Measurements from ENCODE around the gene PHLDB3.

The PHLDB3 gene

DNA sequence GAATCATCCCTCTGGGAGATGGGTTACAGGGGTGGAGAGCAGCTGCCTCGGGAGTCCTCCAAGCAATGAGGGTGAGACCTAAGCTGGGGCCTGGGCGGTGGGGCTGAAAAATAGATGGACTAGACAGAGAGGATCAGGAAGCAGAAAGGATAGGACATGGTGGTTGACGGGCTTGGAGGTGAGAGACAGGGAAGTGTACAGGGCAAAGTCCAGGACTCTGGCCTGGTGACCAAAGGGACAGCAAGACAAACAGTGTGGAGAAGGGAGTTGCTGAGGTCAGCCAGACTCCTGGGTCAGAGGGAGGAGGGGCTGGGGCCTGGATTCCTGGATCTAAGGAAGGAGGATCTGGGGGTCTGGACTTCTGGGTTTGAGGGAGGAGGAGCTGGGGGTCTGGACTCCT is 5.5 kb downstream of the PHLDB3 start:
- no peak for DNase-seq (ENCODE audit: low read depth, low spot score)

DNA sequence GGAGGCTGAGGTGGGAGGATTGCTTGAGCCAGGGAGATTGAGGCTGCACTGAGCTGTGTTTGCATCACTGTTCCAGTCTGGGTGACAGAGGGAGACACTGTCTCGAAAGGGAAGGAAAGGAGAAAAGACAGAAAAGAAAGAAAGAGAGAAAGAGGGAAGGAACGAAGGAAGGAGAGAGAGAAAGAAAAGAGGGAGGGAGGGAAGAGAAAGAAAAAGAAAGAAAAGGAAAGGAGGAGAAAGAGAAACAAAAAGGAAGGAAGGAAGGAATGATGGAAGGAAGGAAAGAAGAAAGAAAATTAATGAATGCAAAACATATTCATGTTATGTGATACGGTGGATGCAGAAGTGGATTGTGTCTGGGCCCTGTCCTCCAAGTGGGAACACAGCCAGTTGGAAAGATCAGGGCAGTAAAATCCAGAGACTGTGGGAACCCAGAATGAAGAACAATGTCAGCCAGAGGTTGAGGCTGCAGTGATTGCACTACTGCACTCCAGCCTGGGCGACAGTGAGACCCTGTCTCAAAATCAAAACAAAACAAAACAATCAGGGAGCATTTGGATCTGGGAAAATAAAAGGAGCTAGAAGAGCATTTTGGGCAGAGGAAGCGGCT is 6.2 kb downstream of the PHLDB3 start:
- DNase-seq (ENCODE audit: low read depth, low spot score) = no peak

DNA sequence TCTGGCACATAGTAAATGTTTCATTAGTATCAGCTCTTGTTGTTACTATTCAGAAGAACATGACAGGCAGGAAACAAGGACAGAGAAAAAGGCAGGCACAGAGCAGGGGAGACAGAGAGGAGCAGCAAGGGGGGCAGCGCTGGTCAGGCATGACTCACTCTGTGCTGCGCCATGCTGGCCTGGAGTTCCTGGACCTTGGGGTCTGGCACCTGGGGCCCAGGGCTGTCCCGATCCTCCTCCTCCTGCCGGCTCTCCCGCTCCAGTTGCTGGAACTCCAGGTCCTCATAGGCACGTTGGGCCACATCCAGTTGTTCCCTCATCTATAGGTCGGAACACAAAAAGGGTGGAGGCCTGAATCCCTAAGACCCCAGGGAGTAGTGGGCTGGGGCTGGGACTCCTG is 7.6 kb downstream of the PHLDB3 start:
- DNase-seq (ENCODE audit: low read depth, low spot score) = no peak

DNA sequence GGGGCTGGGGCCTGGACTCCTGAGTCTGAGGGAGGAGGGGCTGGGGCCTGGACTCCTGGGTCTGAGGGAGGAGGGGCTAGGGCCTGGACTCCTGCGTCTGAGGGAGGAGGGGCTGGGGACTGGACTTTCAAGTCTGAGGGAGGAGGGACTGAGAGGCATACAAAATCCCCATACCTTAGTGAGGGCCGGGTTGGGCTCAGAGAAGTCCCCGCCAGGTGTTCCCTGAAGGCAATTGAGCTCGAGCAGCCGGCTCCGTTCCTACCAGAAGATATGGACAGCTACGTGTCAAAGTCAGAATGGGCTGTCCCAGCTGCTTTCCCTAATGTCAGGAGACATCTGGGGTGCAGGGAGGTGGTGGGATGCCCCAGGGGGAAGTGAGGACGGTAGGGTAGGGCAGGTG is 9.5 kb downstream of the PHLDB3 start:
- no peak for DNase-seq (ENCODE audit: low read depth, low spot score)

DNA sequence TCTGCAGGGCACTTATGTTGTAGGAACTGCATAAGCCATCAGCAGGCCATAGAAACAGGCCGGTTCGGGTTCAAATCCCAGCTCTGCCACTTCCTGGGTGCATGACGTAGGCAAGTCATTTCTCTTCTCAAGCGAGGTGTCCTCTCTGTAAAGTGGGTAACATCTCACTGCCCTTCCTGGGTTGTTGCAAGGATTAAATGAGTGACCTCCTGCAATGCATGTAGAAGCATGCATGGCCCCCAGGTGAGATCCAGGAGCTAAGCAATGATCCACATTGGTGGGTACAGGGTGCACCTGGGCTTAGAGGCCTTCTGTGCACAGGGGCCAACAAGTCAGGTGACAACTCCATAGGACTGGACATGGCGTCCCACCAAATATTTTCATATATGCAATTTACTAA is 13.8 kb downstream of the PHLDB3 start:
- no peak for DNase-seq (ENCODE audit: low read depth, low spot score)

DNA sequence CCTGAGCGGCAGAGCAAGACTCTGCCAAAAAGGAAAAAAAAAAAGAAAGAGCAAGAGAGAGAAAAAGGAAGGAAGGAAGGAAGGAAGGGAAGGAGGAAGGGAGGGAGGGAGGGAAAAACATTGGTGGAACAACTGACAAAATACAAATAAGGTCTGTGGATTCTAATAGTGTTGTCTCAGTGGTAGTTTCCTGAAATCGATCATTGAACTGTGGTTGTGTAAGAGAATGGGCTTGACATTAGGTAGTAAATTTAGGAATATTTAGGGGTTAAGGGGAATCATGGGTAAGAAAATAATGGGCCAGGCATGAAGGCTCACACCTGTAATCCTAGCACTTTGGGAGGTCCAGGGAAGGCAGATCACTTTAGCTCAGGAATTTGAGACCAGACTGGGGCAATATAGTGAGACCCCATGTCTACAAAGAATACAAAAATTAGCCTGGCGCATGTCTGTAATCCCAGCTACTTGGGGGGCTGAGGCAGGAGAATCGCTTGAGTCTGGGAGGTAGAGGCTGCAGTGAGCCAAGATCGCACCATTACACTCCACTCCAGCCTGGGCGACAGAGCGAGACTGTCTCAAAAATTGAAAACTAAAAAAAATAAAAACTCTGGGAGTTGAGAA is 14.5 kb downstream of the PHLDB3 start:
- DNase-seq (ENCODE audit: low read depth, low spot score) = no peak

DNA sequence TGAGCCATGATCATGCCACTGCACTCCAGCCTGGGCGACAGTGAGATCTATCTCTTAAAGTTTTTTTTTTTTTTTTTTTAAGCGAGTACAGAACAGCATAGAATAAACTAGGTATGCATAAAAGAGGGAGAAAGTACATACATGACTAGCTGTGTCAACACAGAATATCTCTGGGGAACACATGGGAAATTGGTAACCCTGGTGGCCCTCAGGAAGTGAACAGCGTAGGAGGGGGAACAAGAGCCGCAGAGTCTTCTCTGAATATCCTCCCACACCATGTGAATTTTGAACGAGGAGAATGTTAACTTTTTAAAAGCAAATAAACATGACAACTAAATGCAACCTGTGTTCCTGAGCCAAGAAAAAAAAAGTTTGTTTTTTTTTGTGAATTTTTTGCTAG is 15.2 kb downstream of the PHLDB3 start:
- DNase-seq (ENCODE audit: low read depth, low spot score) = no peak

DNA sequence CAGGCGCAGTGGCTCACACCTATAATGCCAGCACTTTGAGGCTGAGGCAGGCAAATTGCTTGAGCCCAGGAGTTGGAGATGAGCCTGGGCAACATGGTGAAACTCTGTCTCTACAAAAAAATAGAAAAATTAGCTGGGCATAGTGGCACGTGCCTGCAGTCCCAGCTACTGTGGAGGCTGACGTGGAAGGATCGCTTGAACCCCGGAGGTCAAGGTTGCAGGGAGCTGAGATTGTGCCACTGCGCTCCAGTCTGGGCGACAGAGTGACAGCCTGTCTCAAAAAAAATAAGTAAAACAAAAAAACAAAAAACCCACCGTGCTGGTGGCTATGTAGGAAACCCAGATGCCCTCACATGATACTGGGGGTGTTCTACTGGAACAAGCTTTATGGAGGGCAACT is 16.4 kb downstream of the PHLDB3 start:
- DNase-seq (ENCODE audit: low read depth, low spot score) = no peak

DNA sequence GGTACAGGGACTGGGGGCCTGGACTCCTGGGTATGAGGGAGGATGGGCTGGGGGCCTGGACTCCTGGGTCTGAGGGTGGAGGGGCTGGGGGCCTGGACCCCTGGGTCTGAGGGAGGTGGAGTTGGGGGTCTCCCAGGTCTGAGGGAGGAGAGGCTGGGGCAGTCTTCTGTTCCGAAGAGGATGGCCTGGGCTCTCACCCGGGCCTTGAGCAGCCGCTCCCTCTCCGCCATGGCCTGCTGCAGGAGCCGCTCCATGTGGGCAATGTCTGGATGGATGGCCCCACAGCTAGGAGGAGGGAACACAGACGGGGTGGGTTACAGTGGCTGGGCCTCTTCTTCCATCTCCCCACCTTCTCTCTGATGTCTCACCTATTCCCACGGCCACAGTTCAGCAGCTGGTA is 18.1 kb downstream of the PHLDB3 start:
- no peak for DNase-seq (ENCODE audit: low read depth, low spot score)

DNA sequence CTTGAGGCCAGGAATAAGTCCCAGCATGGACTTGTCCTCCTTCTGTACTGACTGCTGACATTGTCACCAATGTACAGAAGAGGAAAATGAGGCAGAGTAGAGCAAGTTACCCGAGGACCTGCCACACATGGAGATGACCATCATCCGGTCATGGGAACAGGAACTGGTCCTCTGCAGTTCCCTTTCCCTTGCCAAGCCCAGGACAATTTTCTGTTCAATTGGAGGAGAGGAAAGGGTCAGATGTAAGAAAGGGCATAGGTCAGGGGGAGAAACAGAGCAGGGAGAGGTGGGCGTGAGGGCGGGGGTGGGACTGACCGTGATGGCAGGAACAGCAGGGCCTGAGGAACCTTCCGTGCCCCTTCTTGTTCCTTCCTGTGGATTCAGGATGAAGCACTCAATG is 18.6 kb downstream of the PHLDB3 start:
- no peak for DNase-seq (ENCODE audit: low read depth, low spot score)

DNA sequence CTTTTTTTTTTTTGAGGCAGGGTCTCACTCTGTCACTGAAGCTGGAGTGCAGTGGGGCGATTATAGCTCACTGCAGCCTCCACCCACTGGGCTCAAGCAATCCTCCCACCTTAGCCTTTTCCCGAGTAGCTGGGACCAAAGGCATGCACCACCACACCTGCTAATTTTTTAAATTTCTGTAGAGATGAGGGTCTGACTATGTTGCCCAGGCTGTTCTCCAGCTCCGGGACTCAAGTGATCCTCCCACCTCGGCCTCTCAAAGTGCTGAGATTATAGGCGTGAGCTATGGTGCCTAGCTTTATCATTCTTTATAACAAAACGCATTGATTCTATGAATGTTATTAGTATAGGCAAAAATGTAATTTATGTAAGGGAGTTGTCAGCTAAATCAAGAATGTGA is 21.3 kb downstream of the PHLDB3 start:
- DNase-seq (ENCODE audit: low read depth, low spot score) = no peak

DNA sequence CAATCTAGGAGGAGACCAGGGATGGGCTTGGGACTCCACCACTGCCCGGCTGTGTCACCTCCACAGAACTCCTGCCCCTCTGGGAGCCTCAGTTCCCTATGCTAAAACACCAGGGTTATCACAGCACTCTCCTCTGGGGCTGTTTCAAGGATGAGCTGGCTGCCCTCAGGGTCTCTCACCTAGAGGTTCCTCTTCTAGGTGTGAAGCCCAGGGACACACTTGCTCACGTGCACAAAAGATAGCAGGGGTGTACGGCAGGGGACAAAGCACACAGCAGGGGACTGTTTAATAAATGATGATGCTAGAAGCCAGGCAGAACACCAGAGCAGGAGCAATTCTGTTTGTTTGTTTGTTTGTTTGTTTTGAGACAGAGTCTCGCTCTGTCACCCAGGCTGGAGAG is 22.4 kb downstream of the PHLDB3 start:
- DNase-seq (ENCODE audit: low read depth, low spot score) = no peak

DNA sequence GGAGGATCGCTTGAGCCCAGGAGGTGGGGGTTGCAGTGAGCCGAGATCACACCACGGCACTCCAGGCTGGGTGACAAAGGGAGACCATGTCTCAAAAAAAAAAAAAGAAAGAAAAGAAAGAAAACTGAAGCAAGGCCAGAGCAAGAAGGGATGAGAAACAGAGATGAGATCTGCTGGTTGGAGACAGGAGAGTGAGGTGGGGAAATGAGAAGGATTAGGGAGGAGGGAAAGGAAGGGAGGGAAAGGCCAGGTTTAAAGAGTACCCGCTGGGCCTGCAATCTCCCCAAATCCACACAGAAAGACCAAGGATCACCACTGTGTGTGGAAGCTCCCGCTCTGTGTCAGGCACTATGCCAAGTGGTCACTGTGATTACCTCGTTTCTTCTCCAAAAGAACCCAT is 22.8 kb downstream of the PHLDB3 start:
- no peak for DNase-seq (ENCODE audit: low read depth, low spot score)

DNA sequence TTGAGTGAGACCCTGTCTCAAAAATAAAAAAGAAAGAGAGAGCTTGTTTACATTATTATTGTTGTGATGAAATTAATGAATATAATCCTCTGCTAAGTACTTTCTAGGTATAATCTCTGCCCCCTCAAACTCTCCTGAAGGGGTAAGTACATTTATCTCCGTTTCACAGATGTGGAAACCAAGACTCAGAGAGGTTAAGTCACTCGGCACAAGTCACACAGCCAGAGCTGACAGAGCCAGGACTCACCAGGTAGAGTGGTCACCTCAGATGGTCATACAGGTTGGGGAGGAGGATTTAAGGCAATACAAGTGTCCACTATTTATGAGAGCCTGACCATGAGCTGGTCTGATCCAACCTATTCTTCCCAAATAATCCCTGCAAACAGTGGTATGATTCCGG is 24.0 kb downstream of the PHLDB3 start:
- no peak for DNase-seq (ENCODE audit: low read depth, low spot score)

DNA sequence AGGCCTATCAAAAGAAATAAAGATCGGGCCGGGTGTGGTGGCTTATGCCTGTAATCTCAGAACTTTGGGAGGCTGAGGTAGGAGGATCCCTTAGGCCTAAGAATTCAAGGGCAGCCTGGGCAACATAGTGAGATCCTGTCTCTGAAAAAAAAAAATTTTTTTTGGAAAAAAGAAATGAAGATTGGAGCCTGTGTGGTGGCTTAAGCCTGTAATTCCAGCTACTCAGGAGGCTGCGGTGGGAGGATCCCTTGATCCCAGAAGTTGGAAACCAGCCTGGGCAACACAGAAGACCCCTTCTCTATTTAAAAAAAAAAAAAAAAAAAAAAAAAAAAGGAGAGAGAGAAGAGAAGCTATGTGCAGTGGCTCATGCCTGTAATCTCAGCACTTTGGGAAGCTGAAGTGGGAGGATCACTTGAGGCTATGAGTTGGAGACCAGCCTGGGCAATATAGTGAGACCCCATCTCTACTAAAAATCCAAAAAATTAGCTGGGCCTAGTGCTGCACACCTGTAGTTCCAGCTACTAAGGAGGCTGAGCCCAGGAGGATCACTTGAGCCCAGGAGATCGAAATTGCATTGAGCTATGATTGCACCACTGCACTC is 24.5 kb downstream of the PHLDB3 start:
- DNase-seq (ENCODE audit: low read depth, low spot score) = no peak

DNA sequence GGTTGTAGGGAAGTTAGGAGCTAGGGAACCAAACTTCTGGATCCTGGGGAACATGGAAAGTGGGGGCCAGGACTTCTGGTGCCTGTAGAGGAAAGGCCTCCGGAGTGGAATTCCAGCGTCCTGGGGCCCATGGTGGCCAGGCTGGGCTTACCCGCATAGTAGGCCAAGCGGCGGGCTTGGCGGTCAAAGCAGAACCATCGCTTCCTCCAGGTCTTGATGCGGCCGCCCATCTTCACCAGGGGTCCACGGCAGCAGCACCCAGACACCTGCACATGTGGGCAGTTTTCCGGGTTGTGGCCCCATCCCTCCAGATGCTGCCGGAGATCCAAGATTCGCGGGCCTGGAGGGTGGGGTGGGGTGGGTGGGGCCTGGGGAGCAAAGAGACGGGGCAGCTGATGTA is 25.3 kb downstream of the PHLDB3 start:
- DNase-seq (ENCODE audit: low read depth, low spot score) = no peak

DNA sequence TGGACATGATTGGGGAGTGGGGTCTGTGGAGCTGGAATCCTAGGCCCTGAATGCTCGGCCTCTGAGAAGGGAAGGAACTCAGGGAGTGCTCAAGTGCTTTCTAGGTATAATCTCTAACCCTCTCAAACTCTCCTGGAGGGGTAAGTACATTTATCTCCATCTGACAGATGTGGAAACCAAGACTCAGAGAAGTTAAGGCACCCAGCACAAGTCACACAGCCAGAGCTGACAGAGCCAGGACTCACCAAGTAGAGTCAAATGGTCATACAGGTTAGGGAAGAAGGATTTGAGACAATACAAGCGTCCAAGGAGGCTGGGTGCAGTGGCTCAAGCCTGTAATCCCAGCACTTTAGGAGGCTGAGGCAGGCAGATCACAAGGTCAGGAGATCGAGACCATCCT is 26.2 kb downstream of the PHLDB3 start:
- no peak for DNase-seq (ENCODE audit: low read depth, low spot score)

DNA sequence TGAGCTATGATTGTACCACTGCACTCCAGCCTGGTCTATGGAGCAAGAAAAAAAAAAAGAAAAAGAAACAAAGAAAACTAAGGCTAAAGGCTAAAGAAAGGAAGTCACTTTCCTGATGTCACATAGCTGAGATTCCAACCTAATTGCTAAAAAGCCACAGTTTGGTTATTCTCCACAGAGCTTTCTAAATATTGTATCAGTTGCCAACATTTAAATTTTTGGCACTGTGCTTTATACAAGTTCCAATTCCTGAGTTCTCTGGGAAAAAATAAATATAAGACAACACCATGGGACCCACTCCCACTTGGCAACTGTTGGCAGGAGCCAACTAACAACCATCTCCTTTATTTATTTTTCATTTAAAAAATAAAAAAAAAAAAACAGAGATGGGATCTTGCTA is 27.9 kb downstream of the PHLDB3 start:
- DNase-seq (ENCODE audit: low read depth, low spot score) = no peak

DNA sequence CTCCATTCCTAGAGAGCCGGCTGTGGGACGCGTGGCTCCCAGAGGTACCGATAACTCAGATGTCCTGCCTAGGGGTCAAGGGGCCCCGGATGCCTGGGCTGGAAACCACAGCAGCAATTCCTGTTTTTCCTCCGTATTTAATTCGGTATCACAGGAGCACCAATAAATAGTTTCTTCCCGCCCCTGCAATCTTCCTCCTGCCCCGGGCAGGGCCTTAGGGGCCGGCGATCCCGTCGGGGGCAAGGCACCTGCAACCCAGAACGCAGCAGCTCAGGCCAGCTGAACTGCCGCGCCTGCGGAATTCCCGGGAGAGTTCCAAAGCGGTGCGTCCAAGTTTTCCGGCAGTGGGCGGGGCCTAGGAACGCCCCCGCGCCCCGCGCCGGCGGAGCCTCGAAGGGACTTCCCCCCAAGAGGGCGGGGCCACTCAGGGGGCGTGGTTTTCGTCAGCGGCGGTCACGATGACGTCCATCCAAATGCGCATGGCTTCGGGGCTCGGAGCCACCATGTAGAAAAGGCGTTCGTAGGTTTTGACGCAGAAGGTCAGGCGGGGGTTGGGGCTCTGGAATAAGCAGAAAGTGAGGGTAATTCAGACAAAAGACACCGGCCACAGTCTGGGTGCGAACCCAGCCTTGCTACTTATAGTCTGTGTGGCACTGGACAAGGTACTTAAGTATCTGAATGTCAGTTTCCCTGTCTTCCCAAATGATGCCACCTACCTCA is 29.4 kb downstream of the PHLDB3 start:
- peak; percentile 56 for DNase-seq (ENCODE audit: low read depth, low spot score)

DNA sequence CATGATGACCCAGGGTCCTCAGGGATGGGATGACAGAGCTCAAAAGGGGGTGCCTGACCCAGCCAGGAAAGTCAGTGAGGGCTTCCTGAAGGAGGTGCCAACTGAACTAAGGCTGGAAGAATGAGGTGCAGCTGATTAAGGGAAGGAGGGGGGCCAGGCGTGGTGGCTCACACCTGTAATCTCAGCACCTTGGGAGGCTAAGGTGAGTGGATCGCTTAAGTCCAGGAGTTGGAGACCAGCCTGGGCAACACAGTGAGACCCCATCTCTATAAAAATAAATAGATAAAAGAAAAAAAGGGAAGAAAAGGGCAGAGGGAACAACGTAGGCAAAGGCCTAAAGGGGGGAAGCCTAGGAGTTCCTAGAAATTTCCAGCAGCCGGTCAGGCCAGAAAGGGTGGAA is 30.1 kb downstream of the PHLDB3 start:
- no peak for DNase-seq (ENCODE audit: low read depth, low spot score)

DNA sequence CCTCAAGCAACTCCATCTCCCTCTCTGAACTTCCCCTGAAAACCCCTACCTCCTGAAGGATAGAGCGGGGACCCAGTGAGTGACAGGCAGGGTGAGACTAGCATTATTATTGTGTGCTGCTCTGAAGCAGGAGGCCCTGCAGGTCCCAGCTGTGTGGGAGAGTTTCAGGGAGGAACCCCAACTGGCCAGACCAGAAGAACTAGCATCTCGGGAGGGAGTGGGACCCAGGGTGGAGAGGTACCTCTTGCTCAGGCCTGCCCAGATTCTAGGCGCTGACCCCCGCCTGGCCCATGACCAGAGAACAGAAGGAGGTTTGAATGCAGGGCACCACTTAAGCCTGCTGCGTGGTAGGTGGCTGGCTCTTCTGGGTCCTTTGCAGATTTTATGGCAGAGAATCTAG is 33.5 kb downstream of the PHLDB3 start:
- DNase-seq (ENCODE audit: low read depth, low spot score) = no peak

DNA sequence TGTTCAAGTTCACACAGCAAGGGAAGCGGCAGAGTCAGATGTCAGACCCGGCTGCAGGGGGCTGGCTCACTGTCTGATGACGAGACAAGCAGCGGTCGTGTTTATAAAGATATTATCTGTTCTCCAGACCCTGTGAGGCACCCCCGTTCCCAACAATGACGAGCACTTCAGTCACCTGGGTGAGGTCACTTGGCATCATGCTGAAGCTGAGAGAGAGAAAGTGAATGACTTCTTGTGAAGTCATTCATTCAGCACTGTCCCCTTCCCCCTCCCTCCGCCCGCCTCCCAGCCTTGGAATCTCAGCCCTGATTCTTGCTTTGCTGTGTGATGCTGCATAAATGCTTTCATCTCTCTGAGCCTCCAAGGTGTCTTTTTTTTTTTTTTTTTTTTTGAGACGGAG is 34.3 kb downstream of the PHLDB3 start:
- DNase-seq (ENCODE audit: low read depth, low spot score) = no peak

DNA sequence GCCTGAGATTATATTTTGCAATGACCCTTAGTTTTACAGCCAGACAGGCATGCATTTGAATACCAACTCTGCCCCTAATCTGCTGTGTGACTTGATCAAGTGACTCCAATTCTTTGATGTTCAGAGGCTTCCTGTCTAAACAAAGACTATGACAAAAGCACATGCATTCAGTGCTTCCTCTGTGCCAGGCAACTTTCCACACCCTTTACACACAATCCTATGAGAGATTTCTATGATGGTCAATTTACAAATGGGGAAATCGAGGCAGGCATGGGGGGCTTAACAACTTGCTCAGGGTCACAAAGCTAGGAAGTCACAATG is 35.4 kb downstream of the PHLDB3 start:
- no peak for DNase-seq (ENCODE audit: low read depth, low spot score)

Measured in iPS DF 19.7 (cell line).